K562 (cell line): ENCODE measurements around the gene ARL14EPL. TPM values are rescaled to one million over a fixed set of nuclear protein-coding genes. Genes with fewer than 3 reads are reported as not detected.

Source experiments
- CHD1 ChIP-seq: fragments of 200-600 bp; sonication (generic); IDR thresholded peaks from one replicate; pipeline ENCODE4 v1.6.1; 2012; ENCODE audit warnings: mild to moderate bottlenecking, moderate library complexity, low read length, inconsistent platforms
- FOXP4 ChIP-seq: sonication (generic); formaldehyde crosslinking; IDR thresholded peaks from 2 replicates; pipeline ENCODE4 v1.8.0; 2022; ENCODE audit warnings: mild to moderate bottlenecking, missing genetic modification reagents, borderline replicate concordance
- GTF2F1 ChIP-seq: IDR thresholded peaks from 2 replicates; pipeline ENCODE4 v1.6.1; 2011; ENCODE audit warnings: low read depth, low read length, improper control_type of control experiment
- NR2C1 ChIP-seq, 2 experiments: fragments of 450-650 bp; IDR thresholded peaks; 2 replicates each; pipeline ENCODE4 v1.6.1; 2017; ENCODE audit warnings: mild to moderate bottlenecking in 2 of 2, antibody characterized with exemption in 1 of 2, inconsistent platforms in 1 of 2, missing compliant biosample characterization in 1 of 2, missing genetic modification characterization in 1 of 2
- NRF1 ChIP-seq, 2 experiments: fragments of 450-650 bp; IDR thresholded peaks in 1 of 2; conservative IDR thresholded peaks in 1 of 2; 2 replicates each; pipeline ENCODE4 v1.6.1; 2014; ENCODE audit warnings: mild to moderate bottlenecking in 2 of 2
- RB1 ChIP-seq: fragments of 450-650 bp; IDR thresholded peaks from 2 replicates; pipeline ENCODE4 v1.6.1; 2017; ENCODE audit warnings: low read depth, mild to moderate bottlenecking
- SAFB ChIP-seq: fragments of 200-400 bp; formaldehyde crosslinking; IDR thresholded peaks from 2 replicates; pipeline ENCODE4 v1.6.1; 2017; ENCODE audit warnings: low read depth, low read length, borderline replicate concordance
- SMARCA5 ChIP-seq: fragments of 450-650 bp; IDR thresholded peaks from 2 replicates; pipeline ENCODE4 v1.6.1; 2016
- TFAP4 ChIP-seq: sonication (generic); formaldehyde crosslinking; IDR thresholded peaks from 2 replicates; pipeline ENCODE4 v1.8.0; 2022; ENCODE audit warnings: missing genetic modification reagents, mild to moderate bottlenecking, moderate library complexity, borderline replicate concordance
- THAP12 ChIP-seq: fragments of 250-450 bp; sonication (Bioruptor Pico); IDR thresholded peaks from 2 replicates; pipeline ENCODE4 v1.9.0; 2021; ENCODE audit warnings: mild to moderate bottlenecking, inconsistent platforms
- TRIM24 ChIP-seq, 2 experiments: fragments of 450-650 bp; IDR thresholded peaks; 2 replicates each; pipeline ENCODE4 v1.6.1; 2016
- polyA plus RNA-seq, 8 experiments: library from polyadenylated mRNA; depleted of rRNA in 4 of 8; stranded (reverse) in 5 of 8; unstranded in 3 of 8; fragments of >200 nt; fragmentation: Nextera tagmentation in 2 of 8; fragmentation: Illumina TruSeq in 1 of 8; extraction: Ambion mirVana in 2 of 8; extraction: Trizol in 1 of 8; gene quantifications; 2 replicates each; pipeline versions ENCODE4 v1.2.1 to v1.2.3, GENCODE V29; 2011 to 2014; ENCODE audit warnings: inconsistent platforms in 1 of 8, missing spikeins in 1 of 8
- total RNA-seq, 7 experiments: library from RNA; depleted of rRNA in 6 of 7; stranded (reverse); fragments of >200 nt in 6 of 7; fragmentation: Illumina TruSeq in 2 of 7; extraction: Trizol in 2 of 7; gene quantifications; 2 replicates each; pipeline versions ENCODE4 v1.2.1 to v1.2.3, GENCODE V29; 2011 to 2021; ENCODE audit warnings: low replicate concordance in 1 of 7
- TF ChIP-seq, protein P1 (sequence below): fragments of 200-800 bp; sonication (Bioruptor generic); IDR thresholded peaks from 2 replicates; pipeline ENCODE4 v1.6.1; 2017; ENCODE audit warnings: missing genetic modification characterization, missing compliant biosample characterization
- TF ChIP-seq, protein P2 (sequence below): fragments of 250-450 bp; sonication (Bioruptor Pico); IDR thresholded peaks from 2 replicates; pipeline ENCODE4 v1.4.0; 2020

ARL14EPL gene
- total and polyA plus RNA-seq, 9 of the 15 experiments (the other 6 are each of a cell fraction or from before 2014, with no cell fraction given): 0.06 to 0.14 (median 0.08) TPM; not detected in 5

DNA sequence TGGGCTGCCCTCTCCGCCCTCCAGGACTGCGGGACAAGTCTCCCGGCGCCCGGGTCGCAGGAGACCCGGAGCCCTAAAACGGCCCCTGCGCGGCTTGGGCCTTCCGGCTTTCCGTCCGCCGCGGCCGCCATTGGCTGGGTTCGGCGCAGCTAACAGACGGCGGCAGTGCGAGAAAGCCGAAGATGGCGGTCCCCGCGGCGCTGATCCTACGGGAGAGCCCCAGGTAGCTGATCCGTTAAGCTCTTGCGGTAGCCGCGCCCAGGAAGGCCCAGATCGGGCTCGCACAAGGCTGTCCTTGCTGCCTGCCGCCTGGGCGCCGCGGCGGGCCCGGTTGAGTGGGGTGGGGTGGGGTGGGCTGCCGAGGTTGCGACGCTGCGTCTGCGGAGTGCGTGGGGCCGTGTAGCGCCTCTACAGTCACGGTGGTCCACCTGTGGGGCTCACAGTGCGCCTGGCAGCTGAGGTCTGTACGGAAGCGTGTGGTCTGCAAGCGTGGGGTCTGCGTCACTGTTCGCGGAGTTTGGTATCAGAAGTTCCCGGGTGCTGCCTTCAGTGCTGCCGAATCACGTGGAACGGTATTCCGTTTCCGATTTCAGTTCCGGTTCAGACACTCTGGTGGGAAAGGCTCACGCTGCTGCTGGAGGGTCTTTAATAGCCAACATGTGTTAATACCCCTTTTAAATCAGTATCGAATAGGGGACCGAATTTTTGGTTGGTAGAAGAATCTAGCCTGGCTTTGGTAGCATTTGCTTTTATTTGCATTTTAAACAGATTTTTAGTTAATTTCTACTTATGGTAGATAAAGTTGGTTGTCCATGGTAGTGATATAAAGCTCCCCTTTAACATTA is 52.8 kb downstream of the ARL14EPL start, which contains the start of gene COMMD10 (continued):
- TF ChIP-seq NR2C1 (IDR thresholded peaks at IDR 0.05): peak; percentile 94
- TF ChIP-seq NR2C1 (tag; IDR thresholded peaks at IDR 0.05): peak; percentile 95
- TF ChIP-seq NRF1 (conservative IDR thresholded peaks at IDR 0.05 in 1 of 2, IDR thresholded peaks at IDR 0.05 in 1 of 2): peak; percentile 11 to 22; a peak in 1 of 4 replicates
- TF ChIP-seq GTF2F1: no peak
- peak; percentile 86 for TF ChIP-seq TFAP4
- TF ChIP-seq, protein P1, sequence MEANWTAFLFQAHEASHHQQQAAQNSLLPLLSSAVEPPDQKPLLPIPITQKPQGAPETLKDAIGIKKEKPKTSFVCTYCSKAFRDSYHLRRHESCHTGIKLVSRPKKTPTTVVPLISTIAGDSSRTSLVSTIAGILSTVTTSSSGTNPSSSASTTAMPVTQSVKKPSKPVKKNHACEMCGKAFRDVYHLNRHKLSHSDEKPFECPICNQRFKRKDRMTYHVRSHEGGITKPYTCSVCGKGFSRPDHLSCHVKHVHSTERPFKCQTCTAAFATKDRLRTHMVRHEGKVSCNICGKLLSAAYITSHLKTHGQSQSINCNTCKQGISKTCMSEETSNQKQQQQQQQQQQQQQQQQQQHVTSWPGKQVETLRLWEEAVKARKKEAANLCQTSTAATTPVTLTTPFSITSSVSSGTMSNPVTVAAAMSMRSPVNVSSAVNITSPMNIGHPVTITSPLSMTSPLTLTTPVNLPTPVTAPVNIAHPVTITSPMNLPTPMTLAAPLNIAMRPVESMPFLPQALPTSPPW: peak; percentile 33
- 0 out of 2 replicates have a peak, but pooled peaks have one; percentile 20 for TF ChIP-seq RB1
- no peak for TF ChIP-seq FOXP4 (CRISPR knock-in tag)
- TF ChIP-seq SMARCA5: no peak
- TF ChIP-seq CHD1: peak; percentile 28
- no peak for TF ChIP-seq THAP12 (CRISPR knock-in tag)
- no peak for TF ChIP-seq TRIM24 (IDR thresholded peaks at IDR 0.05)
- TF ChIP-seq, protein P2, sequence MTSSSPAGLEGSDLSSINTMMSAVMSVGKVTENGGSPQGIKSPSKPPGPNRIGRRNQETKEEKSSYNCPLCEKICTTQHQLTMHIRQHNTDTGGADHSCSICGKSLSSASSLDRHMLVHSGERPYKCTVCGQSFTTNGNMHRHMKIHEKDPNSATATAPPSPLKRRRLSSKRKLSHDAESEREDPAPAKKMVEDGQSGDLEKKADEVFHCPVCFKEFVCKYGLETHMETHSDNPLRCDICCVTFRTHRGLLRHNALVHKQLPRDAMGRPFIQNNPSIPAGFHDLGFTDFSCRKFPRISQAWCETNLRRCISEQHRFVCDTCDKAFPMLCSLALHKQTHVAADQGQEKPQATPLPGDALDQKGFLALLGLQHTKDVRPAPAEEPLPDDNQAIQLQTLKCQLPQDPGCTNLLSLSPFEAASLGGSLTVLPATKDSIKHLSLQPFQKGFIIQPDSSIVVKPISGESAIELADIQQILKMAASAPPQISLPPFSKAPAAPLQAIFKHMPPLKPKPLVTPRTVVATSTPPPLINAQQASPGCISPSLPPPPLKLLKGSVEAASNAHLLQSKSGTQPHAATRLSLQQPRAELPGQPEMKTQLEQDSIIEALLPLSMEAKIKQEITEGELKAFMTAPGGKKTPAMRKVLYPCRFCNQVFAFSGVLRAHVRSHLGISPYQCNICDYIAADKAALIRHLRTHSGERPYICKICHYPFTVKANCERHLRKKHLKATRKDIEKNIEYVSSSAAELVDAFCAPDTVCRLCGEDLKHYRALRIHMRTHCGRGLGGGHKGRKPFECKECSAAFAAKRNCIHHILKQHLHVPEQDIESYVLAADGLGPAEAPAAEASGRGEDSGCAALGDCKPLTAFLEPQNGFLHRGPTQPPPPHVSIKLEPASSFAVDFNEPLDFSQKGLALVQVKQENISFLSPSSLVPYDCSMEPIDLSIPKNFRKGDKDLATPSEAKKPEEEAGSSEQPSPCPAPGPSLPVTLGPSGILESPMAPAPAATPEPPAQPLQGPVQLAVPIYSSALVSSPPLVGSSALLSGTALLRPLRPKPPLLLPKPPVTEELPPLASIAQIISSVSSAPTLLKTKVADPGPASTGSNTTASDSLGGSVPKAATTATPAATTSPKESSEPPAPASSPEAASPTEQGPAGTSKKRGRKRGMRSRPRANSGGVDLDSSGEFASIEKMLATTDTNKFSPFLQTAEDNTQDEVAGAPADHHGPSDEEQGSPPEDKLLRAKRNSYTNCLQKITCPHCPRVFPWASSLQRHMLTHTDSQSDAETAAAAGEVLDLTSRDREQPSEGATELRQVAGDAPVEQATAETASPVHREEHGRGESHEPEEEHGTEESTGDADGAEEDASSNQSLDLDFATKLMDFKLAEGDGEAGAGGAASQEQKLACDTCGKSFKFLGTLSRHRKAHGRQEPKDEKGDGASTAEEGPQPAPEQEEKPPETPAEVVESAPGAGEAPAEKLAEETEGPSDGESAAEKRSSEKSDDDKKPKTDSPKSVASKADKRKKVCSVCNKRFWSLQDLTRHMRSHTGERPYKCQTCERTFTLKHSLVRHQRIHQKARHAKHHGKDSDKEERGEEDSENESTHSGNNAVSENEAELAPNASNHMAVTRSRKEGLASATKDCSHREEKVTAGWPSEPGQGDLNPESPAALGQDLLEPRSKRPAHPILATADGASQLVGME: no peak
- TF ChIP-seq SAFB: peak; percentile 69; the same call in 1 of the 2 replicates
